ENCODE data around the gene ZNF169.
"Not testable (repeated sequence)": the region's sequence is repeated elsewhere in the genome, so short reads cannot be mapped to it uniquely, and the experiment has no call there.

DNA sequence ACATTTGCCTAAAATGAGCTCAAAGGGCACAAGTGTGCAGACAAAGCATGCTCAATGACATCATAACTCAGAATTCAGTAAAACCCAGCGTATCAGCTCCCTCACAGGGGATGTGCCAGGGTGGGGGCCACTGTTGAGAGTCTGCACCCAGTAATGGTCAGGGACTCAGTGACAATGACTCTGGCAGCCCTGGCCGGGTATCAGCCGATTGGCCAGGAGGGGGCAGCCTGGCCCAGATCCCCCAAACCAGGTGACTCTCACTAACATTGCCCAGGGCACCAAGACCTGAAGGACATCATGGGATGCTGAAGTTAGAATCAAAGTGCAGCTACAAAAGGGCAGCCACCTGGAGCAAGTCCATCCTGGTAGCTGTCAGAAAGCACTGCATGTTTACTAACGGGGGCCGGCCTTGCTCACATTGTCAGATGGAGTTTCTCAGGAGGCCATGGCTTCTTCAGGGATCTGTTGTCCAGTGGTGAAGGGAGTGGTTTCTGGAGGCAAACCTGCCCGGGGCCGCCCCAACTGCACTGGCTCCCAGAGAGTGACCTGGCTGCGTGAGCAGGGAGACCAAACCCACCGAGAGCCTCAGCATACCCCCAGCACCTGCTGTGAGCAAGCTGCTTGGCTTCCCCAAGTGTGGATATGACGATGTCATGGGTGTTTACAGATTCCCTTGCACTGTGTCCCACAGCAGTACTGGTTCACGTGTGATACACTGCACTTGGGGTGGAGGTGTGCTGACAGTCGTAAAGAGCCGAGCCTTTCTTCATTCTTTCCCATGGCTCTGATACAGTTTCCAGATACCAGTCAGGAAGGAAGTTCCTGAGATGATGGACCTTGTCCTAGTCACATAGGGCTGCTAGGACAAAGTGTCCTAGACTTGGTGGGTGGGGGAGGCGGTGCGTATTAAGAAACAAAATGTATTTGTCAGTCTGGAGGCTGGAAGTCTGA is 56.2 kb downstream of the ZNF169 start:
- TF ChIP-seq CTCF, POLR2A (IDR thresholded peaks at IDR 0.05): not testable (repeated sequence)
